Measurements from ENCODE around the gene KIAA1755.

- TF ChIP-seq POLR2A (IDR thresholded peaks at IDR 0.05) (no peak), CTCF (IDR thresholded peaks at IDR 0.05) (no peak), POLR2AphosphoS5 (IDR thresholded peaks at IDR 0.05) (no peak), EP300 (IDR thresholded peaks at IDR 0.05) (no peak)
Observed at GRCh38 chr20:38237381-38237780, 23.2 kb downstream of the KIAA1755 start.
